HPDE6-E6E7 (cell line): Measurements from ENCODE around the gene INAFM2.

Source experiments
- DNase-seq: peaks from one replicate; pipeline ENCODE4 v3.0.0; 2011; ENCODE audit warnings: missing footprints; ENCODE audit errors: extremely low spot score

Gene INAFM2

DNA sequence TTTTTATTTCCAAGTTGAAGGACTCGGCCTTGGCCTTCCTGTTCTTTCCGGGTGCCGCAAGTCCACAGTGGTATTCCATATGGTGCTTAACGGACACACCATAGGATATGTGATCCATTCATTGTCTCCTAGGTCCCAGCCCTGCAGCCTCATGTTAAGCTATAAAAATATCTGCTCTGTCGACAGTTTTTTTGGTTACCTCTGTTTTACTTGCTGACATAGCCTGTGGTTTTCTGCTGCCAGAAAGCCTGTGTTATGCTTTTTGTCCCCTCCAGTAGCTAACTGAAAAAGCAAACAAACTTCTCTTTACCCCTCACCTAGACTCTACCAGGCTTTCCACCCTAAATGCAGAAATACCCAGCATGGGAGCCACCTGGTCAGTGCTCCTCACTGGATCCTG, 5.3 kb downstream of the INAFM2 start:
- no peak for DNase-seq

DNA sequence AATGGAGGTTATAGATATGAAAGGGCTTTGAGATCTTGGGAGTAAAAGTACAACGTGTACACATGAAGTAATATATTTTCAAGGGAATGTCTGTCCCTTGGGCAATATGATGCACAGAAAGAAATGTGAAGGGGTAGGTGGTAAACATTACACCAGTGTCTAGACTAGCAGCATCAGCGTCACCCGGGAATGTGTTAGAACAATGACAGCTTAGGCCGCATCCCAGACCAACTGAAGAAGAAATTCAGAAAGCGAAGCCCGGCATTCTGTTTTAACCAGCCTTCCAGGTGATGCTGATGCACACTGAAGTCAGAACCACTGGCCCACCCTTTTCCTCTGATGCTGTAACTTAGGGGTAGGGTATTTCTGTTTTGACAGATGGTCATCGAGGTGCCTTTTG, 6.3 kb downstream of the INAFM2 start:
- DNase-seq = no peak

DNA sequence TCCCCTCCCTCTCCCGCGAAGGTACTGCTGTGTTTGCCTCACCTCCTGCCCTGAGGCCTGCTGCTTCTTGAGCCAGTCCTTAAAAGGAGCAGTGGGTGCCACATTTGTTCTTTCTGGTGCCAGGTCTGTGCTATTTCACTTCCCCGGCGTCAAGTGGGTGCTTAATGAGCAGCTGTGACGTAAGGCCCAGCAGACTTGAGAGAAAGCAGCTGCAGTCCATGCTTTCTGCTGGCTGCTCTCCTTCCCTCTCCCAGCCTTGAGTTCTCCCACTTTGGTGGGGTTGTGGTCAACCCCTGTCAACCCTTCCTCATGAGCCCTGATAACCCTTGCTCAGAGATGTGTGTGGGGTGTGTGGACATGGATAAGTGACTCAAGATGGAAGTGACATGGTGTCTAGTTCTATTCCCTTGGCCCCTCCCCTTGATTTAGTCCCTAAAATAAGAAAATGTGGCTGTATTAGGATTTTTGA, 6.9 kb downstream of the INAFM2 start:
- DNase-seq = no peak

DNA sequence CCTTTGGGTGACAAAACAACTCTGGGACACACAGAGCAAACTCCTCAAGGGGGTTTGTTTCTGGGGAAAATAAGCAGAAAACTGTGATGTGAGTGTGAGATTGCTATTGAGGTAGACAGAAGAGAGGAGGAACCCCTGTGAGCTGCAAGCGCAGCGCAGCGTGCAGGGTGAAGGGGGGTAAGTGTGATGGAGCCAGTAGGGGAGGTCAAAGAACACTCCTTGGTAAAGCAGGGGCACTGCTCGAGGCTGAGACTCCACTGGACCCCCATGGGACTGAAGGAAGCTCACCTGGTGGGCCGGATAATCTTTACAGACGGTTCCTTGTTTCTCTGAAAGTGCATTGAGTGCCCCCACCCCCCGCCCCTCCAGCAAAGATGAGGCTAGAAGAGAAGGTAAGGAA, 7.5 kb downstream of the INAFM2 start:
- no peak for DNase-seq

DNA sequence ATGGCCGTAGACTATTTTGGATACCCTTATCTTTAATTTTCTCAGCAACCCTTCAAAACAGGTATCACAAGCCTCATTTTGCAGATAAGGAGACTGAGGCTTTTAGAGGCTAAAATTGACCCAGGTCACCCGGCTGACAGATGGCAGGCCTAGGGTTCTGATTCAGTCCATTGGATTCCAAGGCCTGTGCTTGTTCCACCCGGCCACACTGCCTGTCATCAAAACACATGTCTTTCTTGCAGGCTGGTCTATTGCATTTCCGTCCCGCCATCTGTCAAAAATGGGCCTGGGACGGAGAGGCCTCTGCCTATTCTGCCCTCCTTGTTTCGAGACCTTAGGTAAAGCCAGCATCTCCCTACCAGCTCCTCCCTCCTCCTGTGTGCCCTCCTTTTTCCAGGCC, 8.1 kb downstream of the INAFM2 start:
- DNase-seq = no peak

DNA sequence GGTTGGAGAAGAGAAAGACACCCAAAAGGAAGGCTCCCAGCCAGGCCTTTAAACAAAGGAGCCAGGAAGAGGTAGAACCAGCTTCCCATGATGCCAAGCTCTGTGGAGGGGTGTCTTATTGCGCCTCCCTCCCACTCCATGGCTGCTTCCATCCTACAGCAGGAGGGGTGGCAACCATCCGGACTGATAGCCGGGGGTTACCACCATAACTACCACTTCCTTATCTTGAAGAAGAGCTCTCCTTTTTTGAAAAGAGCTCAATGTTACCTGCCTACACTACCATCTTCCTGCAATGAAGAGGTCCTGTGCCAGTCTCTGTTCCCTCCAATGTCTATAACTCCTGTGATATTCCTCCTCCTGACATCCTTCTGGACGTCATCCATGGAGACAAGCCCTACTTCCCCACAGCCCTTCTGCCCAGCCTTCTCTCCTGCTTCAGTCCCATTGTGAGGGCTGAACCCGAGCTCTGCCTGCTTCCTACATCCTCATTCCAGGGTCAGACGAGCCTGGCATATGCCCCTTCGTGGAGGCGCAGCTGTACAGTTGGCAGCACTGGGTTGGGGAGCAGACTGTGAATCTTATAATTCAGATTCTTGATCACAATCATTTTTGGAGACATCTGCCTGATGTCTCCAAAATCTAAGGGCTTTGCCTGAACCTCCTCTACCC, 8.8 kb downstream of the INAFM2 start:
- no peak for DNase-seq

GRCh38 chr15:40333922-40334492, 10.5 kb downstream of the INAFM2 start:
- no peak for DNase-seq

DNA sequence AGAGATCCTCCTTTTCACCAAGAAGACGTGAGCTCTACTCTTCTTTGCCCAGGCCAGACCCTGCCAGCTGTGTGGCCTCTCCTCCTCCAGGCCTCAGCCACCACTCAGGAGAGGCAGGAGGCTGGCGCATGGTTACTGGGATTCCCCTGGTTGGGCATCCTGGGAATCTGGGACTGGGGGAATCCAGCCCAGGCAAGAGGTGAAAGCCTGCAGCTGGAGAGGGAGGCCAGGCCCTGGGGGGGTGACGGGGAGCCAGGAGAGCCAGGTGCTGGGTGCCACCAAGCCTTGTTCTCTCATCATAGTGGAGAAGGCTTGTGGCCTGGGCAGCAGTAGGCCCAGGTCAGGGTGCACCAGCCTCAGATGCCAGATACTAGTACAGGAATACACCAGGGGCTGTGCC, 11.0 kb downstream of the INAFM2 start:
- DNase-seq = no peak

DNA sequence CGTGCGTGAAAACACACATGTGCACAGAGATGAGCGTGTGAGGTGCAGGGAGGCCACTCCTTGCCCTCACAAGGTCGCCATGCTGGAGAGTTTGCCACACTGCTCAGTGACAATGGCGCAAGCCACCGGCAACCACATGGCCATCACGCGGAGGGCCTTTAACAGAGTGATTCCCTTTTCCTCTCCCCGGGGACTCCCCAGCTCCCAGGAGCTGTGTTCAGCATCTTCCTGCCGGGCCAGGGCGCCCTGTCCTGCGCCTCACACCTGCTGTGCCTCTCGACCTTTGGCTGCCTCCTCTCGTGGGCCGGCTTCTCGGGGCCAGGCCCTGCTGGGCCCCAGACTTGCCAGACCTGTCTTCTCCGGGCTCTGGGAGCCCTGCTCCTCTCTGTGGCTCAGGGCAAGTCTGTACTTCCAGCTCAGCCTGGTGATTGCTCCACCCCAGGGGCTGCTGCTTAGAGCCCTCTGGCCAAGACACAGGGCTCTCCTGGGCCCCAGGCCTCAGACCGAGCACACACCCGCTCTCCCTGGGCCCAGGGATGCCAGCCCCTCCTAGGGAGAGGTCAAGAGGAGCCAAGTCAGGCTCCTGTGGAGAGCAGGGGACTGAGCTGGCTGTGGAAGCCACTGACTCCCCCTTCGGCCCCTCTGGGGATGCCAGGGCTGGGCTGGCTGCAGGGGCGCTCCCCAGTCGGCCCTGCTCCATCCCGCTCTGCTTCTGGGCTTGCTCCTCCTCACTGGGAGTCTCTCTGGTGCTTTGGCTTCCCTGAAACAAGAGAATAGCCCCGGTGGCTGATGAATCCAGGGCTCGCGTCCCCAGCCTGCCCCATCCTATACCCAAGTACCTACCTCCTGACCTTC, 11.7 kb downstream of the INAFM2 start:
- no peak for DNase-seq

DNA sequence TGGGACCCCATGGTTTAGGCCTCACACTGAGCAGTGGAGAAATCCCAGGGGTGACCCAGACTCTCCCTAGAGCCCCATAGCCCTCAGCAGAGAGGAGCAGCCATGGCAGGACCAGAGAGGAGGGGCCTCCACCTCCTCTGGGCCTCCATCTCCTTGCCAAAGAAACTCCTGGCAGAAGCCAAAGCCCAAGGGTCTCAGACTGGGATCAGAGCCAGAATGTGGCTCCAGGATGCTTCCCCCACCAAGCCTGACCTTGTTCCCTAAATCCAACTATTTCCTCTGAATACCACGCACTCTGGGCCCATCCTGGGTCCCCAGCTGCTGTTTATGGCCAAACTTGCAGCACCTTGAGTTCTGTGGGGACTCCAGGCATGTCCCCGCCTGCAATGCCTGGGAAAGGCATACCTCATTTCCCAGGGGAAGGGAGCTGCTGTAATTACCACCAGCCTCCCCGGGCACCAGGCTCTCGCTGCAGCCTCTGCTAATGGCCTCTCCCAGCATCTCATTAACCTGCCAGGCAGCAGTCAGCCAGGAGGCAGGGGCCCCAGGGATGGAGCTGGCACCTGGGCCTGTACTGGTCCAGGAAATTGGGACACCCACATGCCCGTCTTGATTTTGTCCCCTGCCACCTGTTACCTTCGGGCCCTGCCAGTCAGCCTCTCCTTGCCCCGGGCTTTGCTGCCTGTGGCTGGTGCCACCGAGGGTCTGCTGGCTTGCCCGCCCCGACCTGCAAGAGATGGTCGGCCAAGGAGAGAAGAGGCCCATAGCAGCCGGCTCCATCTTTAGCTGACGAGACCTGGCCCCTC, 12.6 kb downstream of the INAFM2 start:
- DNase-seq = no peak

DNA sequence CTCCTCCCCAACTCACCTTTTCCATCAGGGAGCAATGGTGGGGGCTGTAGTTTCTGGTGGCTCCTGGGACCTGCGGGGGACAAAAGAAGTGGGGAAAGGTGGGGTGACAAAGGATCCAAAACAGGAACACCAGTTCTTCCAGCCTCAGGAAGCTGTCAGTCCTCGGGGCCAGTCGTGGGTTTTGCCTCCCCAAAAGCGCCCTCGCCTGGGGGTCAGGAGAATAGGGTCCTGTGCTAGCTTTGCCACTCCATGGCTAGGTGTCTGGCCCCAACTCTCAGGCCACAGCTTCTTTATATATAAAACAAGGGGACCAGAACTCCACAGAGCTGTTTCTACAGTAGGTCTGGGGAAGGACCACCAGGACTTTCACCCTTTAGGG, 13.2 kb downstream of the INAFM2 start:
- DNase-seq = no peak

- DNase-seq = no peak
Measured at GRCh38 chr15:40337597-40337996, 14.1 kb downstream of the INAFM2 start.

DNA sequence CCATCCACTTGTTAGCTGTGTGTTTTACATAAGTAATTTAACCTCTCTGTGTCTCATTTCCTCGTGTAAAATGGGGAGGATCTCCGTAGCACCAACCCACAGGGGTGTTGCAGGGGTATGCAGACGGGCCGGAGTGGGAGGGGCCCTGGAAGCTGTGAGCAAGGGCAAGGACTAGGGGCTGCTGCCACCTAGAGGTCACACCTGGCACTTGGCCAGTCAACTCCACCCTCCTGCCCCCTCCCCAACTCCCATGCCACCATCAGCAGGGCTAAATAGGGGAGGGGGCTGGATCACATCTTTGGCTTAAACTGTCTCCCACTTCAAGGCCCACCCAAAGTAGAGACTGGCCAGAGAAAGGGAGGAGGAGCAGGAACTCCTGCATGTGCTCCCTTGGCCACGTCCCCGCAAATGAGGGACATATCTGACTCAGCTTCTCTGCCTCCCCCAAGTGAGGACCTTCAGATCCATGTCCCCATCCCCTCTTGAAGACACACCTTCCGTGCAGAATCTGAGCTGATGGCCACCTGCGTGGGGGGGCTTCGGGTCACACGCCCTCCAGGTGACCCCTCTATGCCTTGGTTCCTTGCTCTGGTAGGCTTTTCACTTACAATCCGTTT, 14.7 kb downstream of the INAFM2 start:
- DNase-seq = no peak

- no peak for DNase-seq
Measured at GRCh38 chr15:40338921-40339620, 15.6 kb downstream of the INAFM2 start.

DNA sequence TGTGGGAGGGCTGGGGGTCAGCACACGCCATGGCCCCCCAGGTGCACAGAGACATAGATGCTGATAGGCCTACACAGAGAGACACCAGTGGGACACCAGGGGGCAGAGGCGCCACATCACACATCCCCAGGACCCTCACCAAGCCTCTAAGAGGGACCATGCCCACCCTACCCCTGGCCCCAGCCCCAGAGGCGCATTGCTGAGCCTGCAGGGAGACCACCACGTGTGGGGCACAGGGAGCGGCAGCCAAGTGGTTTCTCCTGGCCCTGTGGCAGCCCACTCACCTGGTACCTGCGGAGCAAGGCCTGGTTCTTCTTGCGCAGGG, 16.1 kb downstream of the INAFM2 start:
- no peak for DNase-seq

DNA sequence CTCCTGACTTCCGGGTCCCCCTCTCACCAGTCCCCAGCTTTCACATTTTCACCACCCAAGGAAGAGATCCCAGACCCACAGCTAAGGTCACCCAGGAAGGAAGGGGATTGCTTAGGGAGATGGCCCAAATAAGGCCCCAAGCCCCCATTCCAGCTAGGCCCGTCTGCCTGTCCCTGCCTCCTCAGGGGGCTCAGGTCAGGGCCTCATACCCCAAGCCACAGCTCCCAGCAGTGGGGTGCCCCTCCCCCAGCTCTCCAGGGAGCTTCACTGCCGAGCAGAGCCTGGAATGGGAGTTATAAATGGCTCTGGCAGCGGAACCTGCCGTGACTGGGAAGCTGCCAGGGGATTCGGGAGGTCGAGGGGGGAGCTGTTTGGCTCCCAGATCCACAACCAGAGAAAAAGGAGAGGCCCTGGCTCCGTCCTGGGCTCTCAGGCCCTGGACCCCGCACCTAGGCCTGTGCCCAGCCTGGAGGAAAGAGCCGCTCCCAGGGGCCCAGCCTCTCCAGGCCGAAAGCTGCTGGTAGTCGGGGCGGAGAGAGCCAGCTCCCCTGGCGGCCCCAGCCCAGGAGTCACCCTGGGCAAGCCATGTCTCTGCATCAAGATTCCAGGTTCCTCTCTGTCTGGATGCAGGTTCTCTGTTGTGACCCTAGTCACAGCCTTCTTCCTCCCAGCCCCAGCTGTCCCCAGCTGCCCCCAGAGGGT, 16.7 kb downstream of the INAFM2 start:
- DNase-seq = no peak

DNA sequence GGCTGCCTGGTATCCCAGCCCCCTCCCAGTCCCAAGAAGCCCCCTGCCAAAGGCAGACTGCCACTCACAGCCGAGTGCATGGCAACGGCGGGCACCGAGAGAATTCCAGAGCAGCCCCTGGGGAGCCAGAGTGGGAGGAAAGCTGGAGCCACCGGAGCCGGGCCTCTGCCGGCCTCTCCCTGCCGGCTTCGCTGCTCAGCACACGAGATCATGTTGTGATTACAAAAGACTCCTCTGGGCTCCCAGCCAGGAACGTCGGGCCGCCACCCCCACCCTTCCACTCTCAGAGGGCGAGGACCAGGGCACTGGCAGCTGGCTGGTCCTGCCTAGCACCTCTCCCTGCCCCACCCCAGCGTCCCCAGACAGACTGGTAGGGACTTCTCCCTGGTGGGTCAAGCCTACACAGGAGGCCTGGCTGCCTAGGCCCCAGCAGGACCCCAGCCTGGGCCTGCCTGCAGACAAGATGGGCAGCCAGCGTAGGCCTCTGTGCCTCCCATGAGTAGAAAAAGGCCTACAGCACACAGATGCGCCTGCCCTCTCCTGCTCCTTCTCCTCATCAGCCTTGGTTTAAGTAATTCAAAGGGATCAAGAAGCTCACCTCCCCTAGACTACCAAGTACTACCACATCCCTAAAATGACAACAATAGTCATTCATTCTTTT, 17.4 kb downstream of the INAFM2 start, which contains the start of gene CCDC9B:
TSS of gene CCDC9B (minus strand) at position 200 of the 661 bp plus-strand sequence. CDS start at position 80, 120 bp downstream.
- peak; percentile 84 for DNase-seq

DNA sequence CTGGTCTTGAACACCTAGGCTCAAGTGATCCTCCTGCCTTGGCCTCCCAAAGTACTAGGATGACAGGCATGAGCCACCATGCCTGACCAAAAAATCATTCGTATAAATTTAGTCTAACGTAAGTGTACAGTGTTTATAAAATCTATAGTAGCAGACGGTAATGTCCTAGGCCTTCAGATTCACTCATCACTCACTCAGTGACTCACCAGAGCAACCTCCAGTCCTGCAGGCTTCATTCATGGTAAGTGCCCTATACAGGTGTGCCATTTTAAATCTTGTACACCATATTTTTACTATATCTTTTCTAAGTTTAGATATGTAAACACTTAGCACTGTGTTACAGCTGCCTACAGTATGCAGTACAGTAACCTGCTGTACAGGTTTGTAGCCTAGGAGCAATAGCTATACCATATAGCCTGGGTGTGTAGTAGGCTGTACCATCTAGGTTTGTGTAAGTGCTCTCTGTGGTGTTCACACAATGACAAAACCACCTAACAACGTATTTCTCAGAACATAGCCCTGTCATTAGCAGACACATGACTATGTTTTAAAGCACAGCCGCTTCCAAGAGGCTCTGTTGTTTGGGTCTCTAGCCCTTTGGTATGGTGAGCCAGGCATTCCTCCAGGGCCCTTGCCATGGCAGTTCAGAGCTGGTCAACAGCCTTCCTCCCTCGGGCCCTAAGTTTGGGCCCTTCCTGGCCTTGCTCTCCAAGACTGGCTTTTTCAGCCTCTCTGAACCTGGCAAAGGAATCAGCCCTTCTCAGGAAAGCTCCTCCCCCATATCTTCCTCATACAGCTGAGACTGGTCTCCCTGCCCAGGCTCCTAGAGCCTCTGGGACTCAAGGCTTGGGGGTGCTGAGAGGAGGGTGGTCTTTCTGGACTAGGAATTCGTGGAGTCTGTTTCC, 19.2 kb downstream of the INAFM2 start:
- no peak for DNase-seq

DNA sequence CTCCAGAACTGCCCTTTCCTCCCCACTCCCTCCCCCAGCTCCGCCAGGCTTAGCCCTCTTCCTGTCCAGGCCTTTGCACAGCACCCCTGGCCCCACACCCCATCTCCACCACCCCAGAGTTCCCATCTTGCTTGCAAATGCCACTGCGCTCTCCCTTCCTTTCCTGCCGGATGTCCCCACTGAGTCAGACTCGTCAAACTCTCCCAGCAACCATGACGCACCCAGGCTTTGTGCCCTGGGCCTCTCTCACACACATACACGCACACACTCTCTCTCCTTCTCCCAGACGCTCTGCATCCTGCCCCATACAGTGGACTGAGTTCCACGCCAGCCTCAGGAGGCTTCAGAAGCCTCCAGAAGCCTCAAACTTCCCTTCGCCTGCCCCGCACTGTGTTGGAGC, 20.0 kb downstream of the INAFM2 start:
- DNase-seq = peak; percentile 86
